Effector memory CD4-positive, alpha-beta T cell (primary cell): ENCODE data around the gene FGF9.

ENCODE experiments used
- DNase-seq, 3 donors: peaks; one replicate each; pipeline ENCODE4 v3.0.0-alpha.2; 2020
- H3K27ac ChIP-seq: 2 replicates; pipeline ENCODE4 v1.7.0; 2013; ENCODE audit warnings: mild to moderate bottlenecking, low read length, moderate library complexity; ENCODE audit not compliant: insufficient read depth, poor library complexity, severe bottlenecking
- H3K27me3 ChIP-seq: replicated peaks from 2 replicates; pipeline ENCODE4 v1.7.0; 2013; ENCODE audit warnings: mild to moderate bottlenecking, low read length; ENCODE audit not compliant: insufficient read depth, control insufficient read depth, poor library complexity, severe bottlenecking
- H3K36me3 ChIP-seq: 2 replicates; pipeline ENCODE4 v1.7.0; 2013; ENCODE audit warnings: mild to moderate bottlenecking, low read length, moderate library complexity; ENCODE audit not compliant: control insufficient read depth, insufficient read depth
- H3K4me1 ChIP-seq: 2 replicates; pipeline ENCODE4 v1.7.0; 2013; ENCODE audit warnings: low read length, mild to moderate bottlenecking; ENCODE audit not compliant: control insufficient read depth, insufficient read depth, poor library complexity, severe bottlenecking
- H3K4me3 ChIP-seq: 2 replicates; pipeline ENCODE4 v1.7.0; 2013; ENCODE audit warnings: low read length, low read depth, mild to moderate bottlenecking; ENCODE audit not compliant: insufficient read depth, poor library complexity, severe bottlenecking
- H3K9me3 ChIP-seq: 2 replicates; pipeline ENCODE4 v1.7.0; 2013; ENCODE audit warnings: mild to moderate bottlenecking, low read length, moderate library complexity; ENCODE audit not compliant: control insufficient read depth

FGF9 gene

GRCh38 chr13:21674490-21675009 lies 3.7 kb downstream of the FGF9 start:
- Histone ChIP-seq H3K9me3 (no peaks in the 10 kb centered on the region), H3K27ac (no peak overlapping the region), H3K4me1 (peaks cover 34% of the 10 kb centered on the region), H3K36me3 (no peaks in the 10 kb centered on the region), H3K27me3 (peaks cover 5% of the 10 kb centered on the region), H3K4me3 (peak overlapping the region; percentile 86)
- DNase-seq: no peak

GRCh38 chr13:21675095-21675991 lies 4.5 kb downstream of the FGF9 start:
- H3K36me3 ChIP-seq: no peaks in the 10 kb centered on the region
- DNase-seq: peak in 1 of 3 donors; percentile 7
- peaks cover 5% of the 10 kb centered on the region for H3K27me3 ChIP-seq
- H3K9me3 ChIP-seq: no peaks in the 10 kb centered on the region
- no peak overlapping the region for H3K27ac ChIP-seq
- H3K4me3 ChIP-seq: peak overlapping the region; percentile 86
- H3K4me1 ChIP-seq: peaks cover 34% of the 10 kb centered on the region

DNA sequence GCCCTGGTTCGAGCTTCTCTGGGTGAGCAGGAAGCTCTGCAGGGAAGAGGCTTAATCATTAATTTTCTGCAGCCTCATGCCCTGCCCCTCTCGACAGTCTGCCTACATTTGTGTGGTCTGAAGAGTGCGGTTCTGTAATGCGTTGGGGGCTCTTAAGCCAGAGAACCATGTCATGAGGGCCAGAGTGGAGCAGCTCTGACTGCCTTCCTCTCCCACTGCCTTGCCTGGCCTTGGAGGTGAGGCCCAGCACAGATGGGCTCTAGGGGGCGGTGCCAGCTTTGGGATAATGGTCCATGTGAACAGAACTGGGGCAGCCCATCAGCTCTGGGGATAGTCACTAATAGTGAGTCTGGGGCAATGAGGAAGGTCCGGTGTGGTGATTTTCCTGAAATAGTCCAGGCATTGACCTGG lies 5.7 kb downstream of the FGF9 start:
- H3K4me3 ChIP-seq: no peak overlapping the region
- H3K27ac ChIP-seq: no peak overlapping the region
- no peaks in the 10 kb centered on the region for H3K9me3 ChIP-seq
- no peak for DNase-seq
- H3K4me1 ChIP-seq: peaks cover 23% of the 10 kb centered on the region
- no peaks in the 10 kb centered on the region for H3K36me3 ChIP-seq
- peaks cover 5% of the 10 kb centered on the region for H3K27me3 ChIP-seq

DNA sequence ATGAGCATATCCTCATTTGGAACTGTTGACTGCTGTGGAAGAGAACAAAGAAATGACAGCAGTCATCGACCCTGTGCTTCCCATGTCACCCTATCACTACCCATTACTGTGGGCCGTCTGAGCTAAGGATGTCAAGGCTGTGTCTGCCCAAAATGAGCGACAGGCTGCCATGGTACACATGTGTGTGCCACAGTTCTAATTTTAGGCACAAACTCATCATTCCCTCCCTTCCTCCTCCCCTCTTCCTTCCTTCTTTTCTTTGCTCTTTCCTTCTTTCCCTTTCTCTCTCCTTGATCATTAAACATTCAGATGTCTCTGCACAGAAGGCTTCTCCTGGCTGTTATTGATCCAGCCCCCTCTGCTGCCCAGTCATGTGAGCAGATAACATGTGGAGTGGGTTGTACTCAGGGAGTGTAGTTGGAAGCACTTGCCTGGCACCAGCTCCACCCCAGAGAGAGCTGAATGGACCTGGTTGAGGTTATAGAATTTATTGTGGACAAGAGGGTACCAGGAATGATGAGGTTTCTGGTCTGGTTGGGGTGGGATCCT lies 6.3 kb downstream of the FGF9 start:
- no peak for DNase-seq
- no peak overlapping the region for H3K27ac ChIP-seq
- no peaks in the 10 kb centered on the region for H3K9me3 ChIP-seq
- no peaks in the 10 kb centered on the region for H3K36me3 ChIP-seq
- H3K27me3 ChIP-seq: peaks cover 5% of the 10 kb centered on the region
- H3K4me1 ChIP-seq: peaks cover 17% of the 10 kb centered on the region
- H3K4me3 ChIP-seq: no peak overlapping the region

DNA sequence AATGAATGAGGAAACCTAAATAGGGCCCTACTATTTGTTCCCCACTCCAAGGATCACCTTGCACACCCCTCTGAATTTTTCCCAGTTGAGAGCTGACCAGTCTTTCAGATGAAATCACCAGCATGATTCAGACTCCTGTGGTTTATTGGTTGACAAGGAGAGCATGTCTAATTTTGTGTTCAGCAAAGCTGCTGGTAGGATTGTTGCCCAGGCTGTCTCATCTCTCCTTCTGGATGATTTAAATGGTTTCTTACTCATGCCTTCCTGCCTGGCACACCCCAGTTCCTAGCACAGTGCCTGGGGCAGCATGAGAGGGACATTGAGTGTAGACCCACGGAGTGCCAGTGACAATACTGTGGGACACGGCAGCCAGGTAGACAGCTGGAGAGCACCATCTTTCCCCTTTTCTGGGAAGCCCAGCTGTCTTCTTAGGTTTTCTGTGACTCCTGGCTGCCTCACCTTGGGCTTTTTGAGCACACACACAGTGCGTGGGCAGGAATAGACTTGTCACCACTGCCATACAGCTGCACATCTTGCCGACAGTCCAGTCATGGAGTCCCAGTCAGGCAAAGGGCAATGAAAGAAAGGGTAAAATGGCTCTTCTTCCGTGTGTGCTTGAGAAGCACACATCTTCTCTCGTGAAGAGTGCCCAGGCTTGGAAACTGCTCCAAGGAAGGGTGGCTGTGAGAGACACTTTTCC lies 12.3 kb downstream of the FGF9 start:
- no peak for DNase-seq
- Histone ChIP-seq H3K4me1 (no peaks in the 10 kb centered on the region), H3K27me3 (no peaks in the 10 kb centered on the region), H3K4me3 (no peak overlapping the region), H3K9me3 (no peaks in the 10 kb centered on the region), H3K27ac (no peak overlapping the region), H3K36me3 (no peaks in the 10 kb centered on the region)

GRCh38 chr13:21684576-21684975 lies 13.7 kb downstream of the FGF9 start:
- no peak overlapping the region for H3K27ac ChIP-seq
- no peaks in the 10 kb centered on the region for H3K4me1 ChIP-seq
- DNase-seq: no peak
- no peaks in the 10 kb centered on the region for H3K9me3 ChIP-seq
- H3K4me3 ChIP-seq: no peak overlapping the region
- no peaks in the 10 kb centered on the region for H3K36me3 ChIP-seq
- no peaks in the 10 kb centered on the region for H3K27me3 ChIP-seq

DNA sequence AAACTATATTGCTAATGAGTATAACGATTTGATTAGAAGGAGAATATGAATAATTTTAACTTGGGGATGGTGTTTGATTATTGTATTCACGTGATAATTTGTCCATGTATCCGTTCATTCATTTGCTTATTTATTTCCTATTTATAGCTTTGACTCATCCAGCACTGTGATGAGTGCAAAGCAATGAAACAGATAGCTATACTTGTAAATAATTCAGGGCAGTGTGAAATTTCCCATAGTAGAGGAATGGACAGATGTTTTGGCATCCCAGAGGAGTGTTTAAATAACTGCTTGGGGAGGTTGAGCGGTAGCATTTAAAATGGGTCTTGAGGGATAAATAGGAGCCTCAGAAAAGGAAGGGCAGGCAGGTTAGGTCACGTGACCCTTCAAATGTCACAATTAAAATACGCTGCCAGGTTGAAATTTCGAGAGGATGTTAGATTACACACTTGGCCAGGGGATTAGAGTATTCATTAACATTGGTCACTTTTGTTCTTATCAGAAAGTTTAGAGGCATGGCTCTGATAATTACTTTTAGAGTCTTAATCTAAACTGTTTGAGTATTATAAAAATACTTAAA lies 14.7 kb downstream of the FGF9 start:
- Histone ChIP-seq H3K4me3 (no peak overlapping the region), H3K27ac (no peak overlapping the region), H3K4me1 (no peaks in the 10 kb centered on the region), H3K27me3 (no peaks in the 10 kb centered on the region), H3K36me3 (no peaks in the 10 kb centered on the region), H3K9me3 (no peaks in the 10 kb centered on the region)
- DNase-seq: no peak

DNA sequence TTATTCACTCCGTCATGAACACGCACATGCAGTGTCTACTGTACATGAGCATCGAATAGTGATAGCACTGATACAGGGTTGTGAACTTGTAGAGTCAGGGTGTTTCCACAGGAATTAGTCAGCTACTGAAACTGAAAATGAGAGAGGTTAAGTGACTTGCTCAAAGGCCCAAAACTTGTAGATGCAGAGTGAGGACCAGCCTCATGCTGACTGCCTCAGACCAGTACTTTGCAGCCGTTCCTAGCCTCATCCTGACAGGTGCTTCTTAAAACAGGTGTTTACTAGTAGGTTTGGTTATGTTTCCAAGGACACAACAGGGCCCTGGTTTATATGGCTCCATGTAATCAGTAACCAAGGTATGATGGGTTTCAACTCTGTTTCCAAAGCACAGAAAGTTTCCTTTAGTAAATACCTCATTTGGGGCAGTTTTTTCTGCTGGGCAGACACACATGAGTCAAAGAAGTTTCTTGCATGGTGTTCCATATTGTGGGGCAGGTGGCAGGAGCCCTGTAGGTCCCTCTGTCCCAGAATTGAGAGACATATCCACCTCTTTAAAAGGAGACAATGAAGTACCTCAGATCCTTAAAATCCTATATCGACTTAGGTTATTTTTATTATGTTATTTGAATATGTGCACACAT lies 16.0 kb downstream of the FGF9 start:
- Histone ChIP-seq H3K4me1 (no peaks in the 10 kb centered on the region), H3K4me3 (no peak overlapping the region), H3K27me3 (no peaks in the 10 kb centered on the region), H3K27ac (no peak overlapping the region), H3K36me3 (no peaks in the 10 kb centered on the region), H3K9me3 (no peaks in the 10 kb centered on the region)
- DNase-seq: no peak

- Histone ChIP-seq H3K4me3 (no peak overlapping the region), H3K27ac (no peak overlapping the region), H3K36me3 (no peaks in the 10 kb centered on the region), H3K9me3 (no peaks in the 10 kb centered on the region), H3K4me1 (no peaks in the 10 kb centered on the region), H3K27me3 (no peaks in the 10 kb centered on the region)
- DNase-seq: no peak
Observed at GRCh38 chr13:21688056-21688455, 17.2 kb downstream of the FGF9 start.
